ENCODE measurements around the gene CALHM6.

The CALHM6 gene

GRCh38 chr6:116420341-116420740 is 40.8 kb upstream of the CALHM6 start:
- H3K36me3 ChIP-seq (ENCODE audit: low read depth) = peaks cover 9% of the 10 kb centered on the region; the same call in 1 of the 2 replicates
- H3K4me1 ChIP-seq (ENCODE audit: insufficient read depth, poor library complexity, severe bottlenecking) = peaks cover 12% of the 10 kb centered on the region
- TF ChIP-seq CTCF (IDR thresholded peaks at IDR 0.05; ENCODE audit: poor library complexity, severe bottlenecking) = no peak
- H3K27me3 ChIP-seq (ENCODE audit: insufficient read depth, poor library complexity, severe bottlenecking) = no peaks in the 10 kb centered on the region
- ATAC-seq (ENCODE audit: low read depth) = no peak
- no peak overlapping the region for H3K27ac ChIP-seq (ENCODE audit: poor library complexity, severe bottlenecking)
- H3K4me3 ChIP-seq (ENCODE audit: severe bottlenecking) = no peak overlapping the region
- H3K9me3 ChIP-seq (ENCODE audit: severe bottlenecking) = no peaks in the 10 kb centered on the region
- no peak for DNase-seq (ENCODE audit: low spot score)

GRCh38 chr6:116422238-116422637 is 38.9 kb upstream of the CALHM6 start:
- Histone ChIP-seq H3K9me3 (ENCODE audit: severe bottlenecking) (no peaks in the 10 kb centered on the region), H3K36me3 (ENCODE audit: low read depth) (peaks cover 25% of the 10 kb centered on the region), H3K4me3 (ENCODE audit: severe bottlenecking) (no peak overlapping the region), H3K27me3 (ENCODE audit: insufficient read depth, poor library complexity, severe bottlenecking) (no peaks in the 10 kb centered on the region), H3K4me1 (ENCODE audit: insufficient read depth, poor library complexity, severe bottlenecking) (peaks cover 12% of the 10 kb centered on the region), H3K27ac (ENCODE audit: poor library complexity, severe bottlenecking) (no peak overlapping the region)
- ATAC-seq (ENCODE audit: low read depth) = no peak
- TF ChIP-seq CTCF (IDR thresholded peaks at IDR 0.05; ENCODE audit: poor library complexity, severe bottlenecking) = no peak
- no peak for DNase-seq (ENCODE audit: low spot score)

GRCh38 chr6:116424001-116424400 is 37.2 kb upstream of the CALHM6 start:
- Histone ChIP-seq H3K27ac (ENCODE audit: poor library complexity, severe bottlenecking) (no peak overlapping the region), H3K9me3 (ENCODE audit: severe bottlenecking) (no peaks in the 10 kb centered on the region), H3K36me3 (ENCODE audit: low read depth) (peaks cover 41% of the 10 kb centered on the region), H3K4me1 (ENCODE audit: insufficient read depth, poor library complexity, severe bottlenecking) (peaks cover 6% of the 10 kb centered on the region), H3K27me3 (ENCODE audit: insufficient read depth, poor library complexity, severe bottlenecking) (no peaks in the 10 kb centered on the region), H3K4me3 (ENCODE audit: severe bottlenecking) (no peak overlapping the region)
- no peak for TF ChIP-seq CTCF (IDR thresholded peaks at IDR 0.05; ENCODE audit: poor library complexity, severe bottlenecking)
- DNase-seq (ENCODE audit: low spot score) (no peak), ATAC-seq (ENCODE audit: low read depth) (peak; percentile 24; the same call in 1 of the 3 replicates)

- ATAC-seq (ENCODE audit: low read depth) = peak; percentile 73
- Histone ChIP-seq H3K9me3 (ENCODE audit: severe bottlenecking) (no peaks in the 10 kb centered on the region), H3K27ac (ENCODE audit: poor library complexity, severe bottlenecking) (no peak overlapping the region), H3K36me3 (ENCODE audit: low read depth) (peaks cover 61% of the 10 kb centered on the region), H3K4me1 (ENCODE audit: insufficient read depth, poor library complexity, severe bottlenecking) (no peaks in the 10 kb centered on the region), H3K4me3 (ENCODE audit: severe bottlenecking) (no peak overlapping the region), H3K27me3 (ENCODE audit: insufficient read depth, poor library complexity, severe bottlenecking) (no peaks in the 10 kb centered on the region)
- DNase-seq (ENCODE audit: low spot score) = no peak
- TF ChIP-seq CTCF (IDR thresholded peaks at IDR 0.05; ENCODE audit: poor library complexity, severe bottlenecking) = no peak
Measured at GRCh38 chr6:116426551-116426950, 34.6 kb upstream of the CALHM6 start.

GRCh38 chr6:116429111-116429510 is 32.1 kb upstream of the CALHM6 start:
- H3K9me3 ChIP-seq (ENCODE audit: severe bottlenecking) = no peaks in the 10 kb centered on the region
- H3K36me3 ChIP-seq (ENCODE audit: low read depth) = peaks cover 87% of the 10 kb centered on the region
- DNase-seq (ENCODE audit: low spot score) (no peak), ATAC-seq (ENCODE audit: low read depth) (no peak)
- H3K4me1 ChIP-seq (ENCODE audit: insufficient read depth, poor library complexity, severe bottlenecking) = no peaks in the 10 kb centered on the region
- no peak for TF ChIP-seq CTCF (IDR thresholded peaks at IDR 0.05; ENCODE audit: poor library complexity, severe bottlenecking)
- H3K4me3 ChIP-seq (ENCODE audit: severe bottlenecking) = no peak overlapping the region
- no peaks in the 10 kb centered on the region for H3K27me3 ChIP-seq (ENCODE audit: insufficient read depth, poor library complexity, severe bottlenecking)
- H3K27ac ChIP-seq (ENCODE audit: poor library complexity, severe bottlenecking) = no peak overlapping the region
